ENCODE measurements around the gene HSD3B7.

HSD3B7 gene

DNA sequence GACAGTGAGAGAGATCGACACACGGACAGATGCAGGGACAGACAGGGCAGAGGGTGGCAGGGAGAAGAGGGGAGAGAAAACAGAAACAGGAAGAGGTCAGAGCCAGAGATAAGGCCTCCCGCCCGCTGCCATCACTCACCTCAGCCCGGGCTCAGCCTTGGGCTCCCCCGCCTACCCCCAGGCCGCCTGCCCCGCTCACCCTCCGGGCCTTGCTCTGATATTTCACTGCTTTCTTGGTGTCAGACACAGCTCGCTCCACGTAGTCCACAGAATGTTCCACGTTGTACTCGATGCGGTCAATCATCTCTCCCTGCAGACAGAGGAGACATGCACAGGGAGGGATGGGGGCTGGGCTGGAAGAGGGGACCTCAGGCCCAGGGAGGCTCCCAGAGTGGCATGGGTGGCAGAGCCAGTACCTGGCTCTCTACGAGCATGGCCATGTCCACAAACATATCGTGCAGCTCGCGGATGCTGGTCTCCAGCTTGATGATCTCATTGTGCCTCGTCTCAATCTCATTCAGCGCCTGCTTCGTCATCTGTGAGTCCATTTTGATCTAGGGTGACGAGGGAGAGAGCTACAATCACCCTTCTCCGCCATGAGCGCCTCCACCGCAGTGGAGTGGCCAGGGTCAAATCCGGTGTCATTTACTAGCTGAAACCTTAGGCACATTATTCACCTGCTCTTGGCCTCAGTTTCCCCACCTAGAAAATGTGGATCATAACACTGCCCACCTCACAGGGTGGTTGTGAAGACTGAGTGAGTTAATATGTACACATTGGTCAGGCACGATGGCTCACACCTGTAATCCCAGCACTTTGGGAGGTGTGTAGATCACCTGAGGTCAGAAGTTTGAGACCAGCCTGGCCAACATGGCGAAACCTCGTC lies 8.2 kb downstream of the HSD3B7 start:
- no peak for DNase-seq (ENCODE audit: low spot score)
- TF ChIP-seq, protein P1, sequence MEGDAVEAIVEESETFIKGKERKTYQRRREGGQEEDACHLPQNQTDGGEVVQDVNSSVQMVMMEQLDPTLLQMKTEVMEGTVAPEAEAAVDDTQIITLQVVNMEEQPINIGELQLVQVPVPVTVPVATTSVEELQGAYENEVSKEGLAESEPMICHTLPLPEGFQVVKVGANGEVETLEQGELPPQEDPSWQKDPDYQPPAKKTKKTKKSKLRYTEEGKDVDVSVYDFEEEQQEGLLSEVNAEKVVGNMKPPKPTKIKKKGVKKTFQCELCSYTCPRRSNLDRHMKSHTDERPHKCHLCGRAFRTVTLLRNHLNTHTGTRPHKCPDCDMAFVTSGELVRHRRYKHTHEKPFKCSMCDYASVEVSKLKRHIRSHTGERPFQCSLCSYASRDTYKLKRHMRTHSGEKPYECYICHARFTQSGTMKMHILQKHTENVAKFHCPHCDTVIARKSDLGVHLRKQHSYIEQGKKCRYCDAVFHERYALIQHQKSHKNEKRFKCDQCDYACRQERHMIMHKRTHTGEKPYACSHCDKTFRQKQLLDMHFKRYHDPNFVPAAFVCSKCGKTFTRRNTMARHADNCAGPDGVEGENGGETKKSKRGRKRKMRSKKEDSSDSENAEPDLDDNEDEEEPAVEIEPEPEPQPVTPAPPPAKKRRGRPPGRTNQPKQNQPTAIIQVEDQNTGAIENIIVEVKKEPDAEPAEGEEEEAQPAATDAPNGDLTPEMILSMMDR (IDR thresholded peaks at IDR 0.05; ENCODE audit: extremely low read depth, insufficient read depth, missing control alignments) = no peak
- in situ Hi-C loops (cut with MboI; ENCODE audit: low pct_unique_long_range_greater_than_20kb, low sequenced_read_pairs, unreplicated experiment) = no loop called here

- DNase-seq (ENCODE audit: low spot score) = no peak
- in situ Hi-C loops (cut with MboI; ENCODE audit: low pct_unique_long_range_greater_than_20kb, low sequenced_read_pairs, unreplicated experiment) = no loop called here
- TF ChIP-seq, protein P1 (IDR thresholded peaks at IDR 0.05; ENCODE audit: extremely low read depth, insufficient read depth, missing control alignments) = no peak
These were observed 10.9 kb downstream of the HSD3B7 start for GRCh38 chr16:30995927-30996323.

DNA sequence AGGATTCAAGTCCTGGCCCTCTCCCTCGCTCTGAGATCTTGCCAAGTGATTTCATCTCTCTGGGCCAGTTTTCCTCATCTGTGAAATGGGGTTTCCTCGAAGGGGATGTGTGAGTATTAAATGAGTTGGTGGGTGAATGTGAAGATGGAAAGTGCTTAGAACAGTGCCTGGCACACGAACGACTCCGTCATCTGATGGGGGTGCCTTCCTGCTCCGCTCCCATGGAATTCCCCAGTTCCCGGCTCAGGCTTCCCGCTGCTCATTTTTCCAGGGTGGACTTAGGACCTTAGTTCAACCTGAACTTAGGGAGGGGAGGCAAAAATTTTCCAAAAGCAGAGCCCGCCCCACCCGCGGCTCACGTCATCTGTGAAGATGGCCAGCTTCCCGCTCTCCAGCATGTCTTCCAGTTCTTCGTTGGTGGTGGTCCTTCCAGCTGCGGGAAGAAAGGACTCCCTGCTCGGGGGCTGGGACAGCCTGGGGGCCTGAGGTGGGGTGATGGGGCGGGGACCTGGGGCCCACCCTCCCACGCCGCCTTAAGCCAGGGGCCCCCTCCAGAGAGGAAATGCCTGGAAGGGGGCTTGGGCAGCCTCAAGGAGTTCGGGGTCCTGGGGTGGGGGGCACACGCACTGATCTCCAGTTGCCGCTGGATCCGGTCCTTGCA lies 11.4 kb downstream of the HSD3B7 start:
- TF ChIP-seq, protein P1 (IDR thresholded peaks at IDR 0.05; ENCODE audit: extremely low read depth, insufficient read depth, missing control alignments) = no peak
- in situ Hi-C loops (cut with MboI; ENCODE audit: low pct_unique_long_range_greater_than_20kb, low sequenced_read_pairs, unreplicated experiment) = no loop called here
- DNase-seq (ENCODE audit: low spot score) = no peak

DNA sequence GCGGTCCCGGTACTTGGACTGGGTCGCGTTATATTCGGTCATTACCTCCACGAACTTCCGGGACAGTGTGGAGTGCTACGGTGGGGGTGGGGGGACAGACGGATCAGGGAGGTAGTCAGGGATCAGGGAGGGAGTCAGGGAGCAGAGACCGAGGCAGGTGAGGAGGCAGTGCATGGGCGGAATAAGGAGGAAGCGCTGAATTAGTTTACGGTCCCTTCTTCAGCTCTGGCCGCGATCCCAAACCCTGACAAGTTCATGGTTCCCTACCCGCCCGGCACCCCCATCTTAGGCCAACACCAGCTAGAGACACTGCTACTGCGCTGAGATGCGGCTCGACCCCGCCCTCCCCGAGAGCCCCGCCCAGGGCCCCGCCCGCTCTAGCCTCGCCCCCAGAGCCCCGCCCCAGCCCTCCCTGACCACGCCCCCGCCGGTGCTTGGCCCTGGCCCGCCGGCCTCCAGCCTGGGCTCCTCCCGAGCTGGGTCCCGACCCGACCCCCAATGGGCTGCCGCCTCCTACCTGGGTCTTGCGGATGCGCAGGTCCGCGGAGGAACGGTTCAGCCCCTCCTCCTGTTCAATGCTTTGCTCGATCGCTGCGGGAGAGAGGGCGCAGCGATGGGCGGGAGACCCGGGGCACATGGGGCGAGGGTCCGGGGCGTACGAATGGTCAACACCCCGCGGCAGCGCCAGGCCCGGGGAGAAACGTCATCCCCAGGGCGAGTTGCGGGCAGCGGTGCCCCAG lies 12.1 kb downstream of the HSD3B7 start:
- TF ChIP-seq, protein P1 (IDR thresholded peaks at IDR 0.05; ENCODE audit: extremely low read depth, insufficient read depth, missing control alignments) = no peak
- in situ Hi-C loops (cut with MboI; ENCODE audit: low pct_unique_long_range_greater_than_20kb, low sequenced_read_pairs, unreplicated experiment) = no loop called here
- peak; percentile 99 for DNase-seq (ENCODE audit: low spot score)

DNA sequence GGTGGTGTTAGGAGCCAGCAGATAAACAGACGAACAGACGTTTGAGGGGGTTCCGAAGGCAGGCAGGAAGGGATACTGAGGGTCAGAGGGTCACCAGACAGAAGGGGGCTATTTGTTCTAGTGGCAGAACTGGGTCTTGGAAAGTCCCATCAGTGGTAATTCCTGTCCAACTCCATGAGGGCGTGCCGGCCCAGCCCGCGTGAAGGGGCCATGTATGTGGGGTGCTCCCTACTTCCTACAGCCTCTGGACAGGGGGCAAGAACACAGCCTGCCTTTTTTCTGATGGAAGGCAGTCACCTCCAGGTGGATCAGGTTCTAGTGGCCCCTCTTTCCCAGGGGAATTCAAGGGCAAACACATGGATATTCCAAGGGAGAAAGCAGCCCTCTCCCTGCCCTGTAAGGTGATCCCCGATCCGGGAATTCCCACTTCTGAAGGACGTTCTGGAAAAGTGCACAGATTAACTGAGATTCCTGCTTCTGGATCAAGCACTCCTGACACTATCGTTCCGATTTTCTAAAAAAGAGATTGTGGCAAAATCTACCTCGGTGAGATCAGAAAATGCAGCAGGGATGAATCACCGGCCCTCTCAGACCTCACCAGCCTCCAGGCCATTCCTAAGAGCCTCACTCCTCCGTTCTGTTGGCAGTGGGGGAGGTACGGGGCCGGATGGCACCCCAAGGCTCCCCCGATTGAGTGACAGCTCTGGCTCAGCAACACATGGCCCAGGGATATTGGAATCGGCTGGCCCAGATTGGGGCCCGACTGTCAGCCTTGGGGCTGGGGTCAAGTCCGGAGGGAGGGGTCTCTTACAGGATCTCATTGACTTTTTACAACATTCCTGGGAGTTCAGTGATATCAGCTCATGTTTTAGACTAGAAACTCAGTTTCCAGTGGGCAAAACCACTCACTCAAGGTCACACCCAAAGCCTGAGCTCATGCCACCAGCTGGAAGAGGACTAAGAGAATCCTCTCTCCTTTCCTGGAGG lies 13.0 kb downstream of the HSD3B7 start:
- in situ Hi-C loops (cut with MboI; ENCODE audit: low pct_unique_long_range_greater_than_20kb, low sequenced_read_pairs, unreplicated experiment) = no loop called here
- TF ChIP-seq, protein P1 (IDR thresholded peaks at IDR 0.05; ENCODE audit: extremely low read depth, insufficient read depth, missing control alignments) = no peak
- no peak for DNase-seq (ENCODE audit: low spot score)
